Measurements from ENCODE around the gene PHTF1. TPM values are rescaled to one million over a fixed set of nuclear protein-coding genes. Genes with fewer than 3 reads are reported as not detected.

Gene PHTF1
- total RNA-seq, result 14.7 TPM
- long read RNA-seq, partial matches to known transcripts, result 6 of 19 reads
- long read RNA-seq, other reads (novel, unspliced or antisense), result 12 of 19 reads

GRCh38 chr1:113759333-113760101 is at the start of gene PHTF1:
Gene PHTF1 (minus strand): TSS chr1:113759486. CDS start chr1:113758703, 783 bp downstream.
- peak; percentile 94 for DNase-seq (ENCODE audit: low spot score)

GRCh38 chr1:113808450-113809195 is 49.3 kb upstream of the PHTF1 start:
- no peak for DNase-seq (ENCODE audit: low spot score)

- DNase-seq (ENCODE audit: low spot score), result no peak
Measured at GRCh38 chr1:113805639-113806038, 46.4 kb upstream of the PHTF1 start.

DNA sequence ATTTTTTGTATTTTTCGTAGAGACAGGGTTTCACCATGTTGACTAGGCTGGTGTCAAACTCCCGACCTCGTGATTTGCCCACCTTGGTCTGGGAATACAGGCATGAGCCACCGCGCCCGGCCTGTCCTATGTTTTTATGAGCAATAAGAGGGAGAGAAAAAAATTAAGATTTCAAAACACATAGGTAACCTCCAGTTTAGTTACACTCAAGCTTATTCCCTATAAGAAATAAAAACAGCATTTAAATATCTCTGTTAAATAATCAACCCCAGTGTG is 45.9 kb upstream of the PHTF1 start:
- no peak for DNase-seq (ENCODE audit: low spot score)

- DNase-seq (ENCODE audit: low spot score), result no peak
Measured at GRCh38 chr1:113804421-113805255, 45.4 kb upstream of the PHTF1 start.

- no peak for DNase-seq (ENCODE audit: low spot score)
Measured at GRCh38 chr1:113802367-113803007, 43.2 kb upstream of the PHTF1 start.

DNA sequence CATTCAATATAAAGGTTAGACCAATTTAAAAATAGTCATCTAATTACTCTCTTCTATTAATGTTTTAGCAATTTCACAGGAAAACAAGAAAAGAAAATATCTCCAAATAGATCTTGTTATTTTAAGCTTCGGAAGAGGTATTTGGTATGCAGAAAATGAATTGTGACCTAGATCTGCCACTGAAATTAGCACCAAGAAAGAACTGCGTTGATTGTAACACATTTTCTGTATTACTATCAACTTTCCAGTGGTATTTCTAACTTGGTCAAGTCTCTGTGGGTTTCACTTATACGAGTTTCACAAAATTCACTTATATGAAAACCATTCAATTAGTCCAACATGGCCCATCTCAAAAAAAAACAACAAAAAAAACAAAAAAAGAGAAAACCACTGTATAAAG is 41.2 kb upstream of the PHTF1 start:
- DNase-seq (ENCODE audit: low spot score), result no peak

- DNase-seq (ENCODE audit: low spot score), result no peak
Measured at GRCh38 chr1:113797472-113797871, 38.2 kb upstream of the PHTF1 start.

- no peak for DNase-seq (ENCODE audit: low spot score)
Measured at GRCh38 chr1:113793878-113794834, 34.9 kb upstream of the PHTF1 start.

DNA sequence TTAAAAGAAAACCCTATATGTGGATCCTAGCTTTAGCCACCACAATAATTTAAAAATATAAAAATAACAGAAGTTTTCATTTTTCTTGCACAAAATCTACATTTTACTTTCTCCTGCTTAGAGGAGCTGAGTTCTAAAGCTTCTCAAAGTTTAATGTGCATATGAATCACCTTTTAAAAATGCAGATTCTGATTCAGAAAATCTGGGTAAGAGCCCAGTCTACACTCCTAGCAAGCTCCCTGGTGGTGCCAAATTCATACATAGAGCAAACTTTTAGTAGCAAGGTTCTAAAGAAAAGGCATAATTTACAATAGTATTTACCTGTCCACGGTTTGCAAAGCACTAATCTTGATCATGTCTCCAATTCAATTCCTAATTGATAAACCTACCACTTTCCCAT is 33.7 kb upstream of the PHTF1 start:
- no peak for DNase-seq (ENCODE audit: low spot score)

DNA sequence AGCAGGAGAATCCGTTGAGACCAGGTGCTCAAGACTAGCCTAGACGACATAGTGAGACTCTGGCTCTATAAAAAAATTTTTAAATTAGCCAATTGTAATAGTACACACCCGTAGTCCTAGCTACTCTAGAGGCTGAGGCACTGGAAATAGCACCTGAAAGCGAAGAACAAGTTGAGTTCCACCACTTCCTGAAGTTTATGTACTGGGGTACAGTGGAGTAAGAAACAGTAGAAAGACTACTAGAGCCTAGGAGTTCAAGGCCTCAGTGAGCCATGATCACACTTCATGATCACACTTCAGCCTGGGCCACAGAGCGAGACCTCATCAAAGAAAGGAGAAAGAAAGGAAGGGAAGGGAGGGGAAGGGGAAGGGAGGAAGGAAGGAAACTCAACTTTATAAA is 33.2 kb upstream of the PHTF1 start:
- DNase-seq (ENCODE audit: low spot score), result no peak

- DNase-seq (ENCODE audit: low spot score), result no peak
Measured at GRCh38 chr1:113788802-113789201, 29.5 kb upstream of the PHTF1 start.

GRCh38 chr1:113787663-113788062 is 28.4 kb upstream of the PHTF1 start:
- no peak for DNase-seq (ENCODE audit: low spot score)

DNA sequence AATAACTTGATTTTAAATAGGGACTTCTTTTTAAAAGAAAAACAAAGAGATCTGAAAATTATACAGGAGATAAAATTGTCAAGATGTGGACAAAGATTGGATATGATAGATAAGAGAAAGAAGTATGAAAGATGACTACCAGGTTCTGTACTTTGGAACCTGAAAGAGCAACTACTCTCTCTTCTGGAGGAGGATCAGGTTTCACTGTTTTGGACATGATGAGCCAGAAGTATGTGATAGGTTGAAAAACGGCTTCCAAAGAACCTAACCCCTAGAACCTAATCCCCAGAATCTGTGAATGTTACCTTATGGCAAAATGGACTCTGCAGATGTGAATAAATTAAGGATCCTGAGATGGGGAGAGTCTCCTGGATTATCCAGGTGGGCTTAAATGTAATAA is 26.8 kb upstream of the PHTF1 start:
- DNase-seq (ENCODE audit: low spot score), result no peak

GRCh38 chr1:113784104-113784779 is 25.0 kb upstream of the PHTF1 start:
- DNase-seq (ENCODE audit: low spot score), result no peak

- DNase-seq (ENCODE audit: low spot score), result no peak
Measured at GRCh38 chr1:113783254-113784103, 24.2 kb upstream of the PHTF1 start.

DNA sequence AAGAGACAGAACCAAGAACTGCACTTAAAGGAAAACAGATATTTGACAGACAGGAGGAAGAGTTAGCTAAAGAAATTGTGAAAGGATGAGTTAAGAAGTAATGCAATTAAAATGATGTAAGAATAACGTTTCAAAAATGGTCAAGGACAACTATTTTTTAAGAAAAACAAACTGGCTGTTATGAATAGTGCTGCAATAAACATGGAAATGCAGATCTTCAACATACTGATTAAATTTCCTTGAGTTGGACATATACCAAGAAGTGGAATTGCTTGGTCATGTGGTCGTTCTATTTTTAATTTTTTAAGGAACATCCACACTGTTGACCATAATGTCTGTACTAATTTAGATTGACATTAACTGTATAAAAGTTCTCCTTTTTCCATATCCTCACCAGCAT is 23.1 kb upstream of the PHTF1 start:
- no peak for DNase-seq (ENCODE audit: low spot score)

DNA sequence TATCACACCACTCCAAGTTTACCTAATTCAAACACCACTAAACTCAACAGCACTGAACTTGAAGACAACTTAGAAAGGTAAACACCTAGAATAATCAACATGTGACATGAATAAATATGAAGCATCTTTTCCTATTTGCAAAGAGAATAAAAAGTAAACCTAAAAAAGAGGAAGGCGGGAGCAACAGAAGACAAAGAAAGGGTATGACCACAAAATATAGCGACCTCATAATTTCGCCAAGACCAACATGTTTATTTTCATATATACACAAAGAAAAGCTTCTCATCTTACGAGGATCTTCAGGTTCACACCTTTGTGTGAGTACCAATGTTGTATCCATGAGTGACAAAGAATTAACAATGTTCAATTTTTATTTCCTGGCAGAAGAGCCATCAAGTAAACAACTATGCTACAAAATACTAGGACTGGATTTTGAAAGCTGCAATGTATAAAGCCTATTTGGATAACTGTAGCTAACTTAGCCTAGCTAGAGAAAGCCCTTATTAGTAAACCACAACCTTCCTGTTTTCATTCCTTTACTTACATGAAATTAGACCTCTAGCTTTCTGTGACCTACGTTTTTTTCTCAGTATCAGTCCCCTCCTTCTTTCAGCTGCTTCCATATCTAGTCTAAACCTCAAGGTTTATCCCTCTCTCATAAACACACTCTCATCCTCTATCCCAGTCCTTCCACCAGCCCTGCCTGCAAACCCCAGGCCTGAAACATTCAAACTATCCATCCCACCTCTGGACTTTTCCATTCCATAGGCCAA is 21.3 kb upstream of the PHTF1 start:
- DNase-seq (ENCODE audit: low spot score), result no peak

Data from mesenteric fat pad (tissue), 1 donor.